NCI-H226 (cell line): ENCODE data around the gene PI4K2B.
"Not testable (repeated sequence)": the region's sequence is repeated elsewhere in the genome, so short reads cannot be mapped to it uniquely, and the experiment has no call there.

Experiments used
- DNase-seq: peaks from one replicate; pipeline ENCODE4 v3.0.0-alpha.2; 2015

The PI4K2B gene

GRCh38 chr4:25245181-25245580 is 11.3 kb downstream of the PI4K2B start:
- DNase-seq = no peak

- DNase-seq = no peak
These were observed 13.1 kb downstream of the PI4K2B start for GRCh38 chr4:25246680-25247611.

DNA sequence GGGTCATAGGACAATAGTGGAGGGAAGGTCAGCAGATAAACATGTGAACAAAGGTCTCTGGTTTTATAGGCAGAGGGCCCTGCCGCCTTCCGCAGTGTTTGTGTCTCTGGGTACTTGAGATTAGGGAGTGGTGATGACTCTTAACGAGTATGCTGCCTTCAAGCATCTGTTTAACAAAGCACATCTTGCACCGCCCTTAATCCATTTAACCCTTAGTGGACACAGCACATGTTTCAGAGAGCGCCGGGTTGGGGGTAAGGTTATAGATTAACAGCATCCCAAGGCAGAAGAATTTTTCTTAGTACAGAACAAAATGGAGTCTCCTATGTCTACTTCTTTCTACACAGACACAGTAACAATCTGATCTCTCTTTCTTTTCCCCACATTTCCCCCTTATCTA is 15.0 kb downstream of the PI4K2B start:
- not testable (repeated sequence) for DNase-seq

DNA sequence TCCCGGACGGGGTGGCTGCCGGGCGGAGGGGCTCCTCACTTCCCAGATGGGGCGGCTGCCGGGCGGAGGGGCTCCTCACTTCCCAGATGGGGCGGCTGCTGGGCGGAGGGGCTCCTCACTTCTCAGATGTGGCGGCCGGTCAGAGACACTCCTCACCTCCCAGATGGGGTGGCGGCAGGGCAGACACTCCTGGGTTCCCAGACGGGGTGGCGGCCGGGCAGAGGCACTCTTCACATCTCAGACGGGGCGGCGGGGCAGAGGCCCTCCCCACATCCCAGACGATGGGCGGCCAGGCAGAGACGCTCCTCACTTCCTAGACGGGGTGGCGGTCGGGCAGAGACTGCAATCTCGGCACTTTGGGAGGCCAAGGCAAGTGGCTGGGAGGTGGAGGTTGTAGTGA is 15.7 kb downstream of the PI4K2B start:
- DNase-seq = not testable (repeated sequence)

- no peak for DNase-seq
These were observed 18.6 kb downstream of the PI4K2B start for GRCh38 chr4:25252230-25253070.

GRCh38 chr4:25253071-25253445 is 19.2 kb downstream of the PI4K2B start:
- DNase-seq = no peak

DNA sequence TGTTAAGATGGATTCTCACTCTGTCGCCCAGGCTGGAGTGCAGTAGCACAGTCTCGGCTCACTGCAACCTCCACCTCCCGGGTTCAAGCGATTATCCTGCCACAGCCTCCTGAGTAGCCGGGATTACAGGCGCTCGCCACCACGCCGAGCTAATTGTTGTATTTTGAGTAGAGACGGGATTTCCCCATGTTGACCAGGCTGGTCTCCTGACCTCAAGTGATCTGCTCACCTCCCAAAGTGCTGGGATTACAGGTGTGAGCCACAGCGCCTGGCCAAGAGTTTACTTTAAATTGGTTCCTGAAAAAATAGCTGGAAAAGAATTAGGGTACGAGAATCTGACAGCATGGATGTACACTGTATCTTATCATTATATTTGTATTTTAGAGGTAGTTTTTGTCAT is 20.0 kb downstream of the PI4K2B start:
- not testable (repeated sequence) for DNase-seq

DNA sequence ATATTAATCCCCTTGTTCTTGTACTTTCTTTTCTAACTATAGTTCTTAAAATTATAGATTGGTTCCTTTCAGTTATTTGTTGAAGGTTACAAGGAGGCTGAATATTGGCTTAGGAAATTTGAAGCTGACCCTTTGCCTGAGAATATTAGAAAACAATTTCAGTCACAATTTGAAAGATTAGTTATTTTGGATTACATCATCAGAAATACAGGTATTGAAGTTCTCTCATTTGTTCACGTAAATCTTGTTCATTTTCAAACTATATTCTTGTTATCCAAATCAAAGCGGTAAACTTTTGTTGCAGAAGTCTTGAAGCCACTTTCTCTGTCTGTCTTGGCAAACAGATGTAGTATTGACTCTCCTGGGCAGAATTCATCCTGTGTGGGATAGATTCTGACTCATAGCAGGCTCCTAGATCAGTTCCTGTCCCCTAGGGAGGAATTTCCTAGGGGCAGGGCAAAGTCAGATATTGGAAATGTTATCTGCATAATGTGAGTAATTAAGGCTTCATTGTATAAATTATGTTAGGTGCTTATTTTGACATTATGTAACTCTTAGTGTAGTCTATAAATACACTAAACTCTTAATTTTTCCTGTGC is 25.2 kb downstream of the PI4K2B start:
- no peak for DNase-seq

DNA sequence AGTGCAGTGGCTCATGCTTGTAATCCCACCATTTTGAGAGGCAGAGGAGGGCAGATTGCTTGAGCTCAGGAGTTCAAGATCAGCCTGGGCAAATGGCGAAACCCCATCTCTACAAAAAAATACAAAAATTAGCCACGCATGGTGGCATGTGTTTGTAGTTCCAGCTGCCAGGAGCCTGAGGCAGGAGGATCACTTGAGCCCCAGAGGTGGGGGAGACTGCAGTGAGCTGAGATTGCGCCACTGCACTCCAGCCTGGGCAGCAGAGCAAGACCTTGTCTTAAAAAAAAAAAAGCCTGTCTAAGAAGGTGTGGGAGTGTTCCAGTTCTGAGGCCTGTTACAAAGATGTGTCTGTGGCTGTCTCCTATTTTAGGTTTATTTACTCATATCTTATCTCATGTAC is 38.0 kb downstream of the PI4K2B start:
- DNase-seq = no peak

GRCh38 chr4:25280210-25280609 is 46.4 kb downstream of the PI4K2B start:
- no peak for DNase-seq

- no peak for DNase-seq
These were observed 50.1 kb downstream of the PI4K2B start for GRCh38 chr4:25283948-25284347.

- DNase-seq = no peak
These were observed 50.6 kb downstream of the PI4K2B start for GRCh38 chr4:25284466-25284865.

- DNase-seq = peak; percentile 12
These were observed 56.7 kb downstream of the PI4K2B start for GRCh38 chr4:25290490-25291067.

DNA sequence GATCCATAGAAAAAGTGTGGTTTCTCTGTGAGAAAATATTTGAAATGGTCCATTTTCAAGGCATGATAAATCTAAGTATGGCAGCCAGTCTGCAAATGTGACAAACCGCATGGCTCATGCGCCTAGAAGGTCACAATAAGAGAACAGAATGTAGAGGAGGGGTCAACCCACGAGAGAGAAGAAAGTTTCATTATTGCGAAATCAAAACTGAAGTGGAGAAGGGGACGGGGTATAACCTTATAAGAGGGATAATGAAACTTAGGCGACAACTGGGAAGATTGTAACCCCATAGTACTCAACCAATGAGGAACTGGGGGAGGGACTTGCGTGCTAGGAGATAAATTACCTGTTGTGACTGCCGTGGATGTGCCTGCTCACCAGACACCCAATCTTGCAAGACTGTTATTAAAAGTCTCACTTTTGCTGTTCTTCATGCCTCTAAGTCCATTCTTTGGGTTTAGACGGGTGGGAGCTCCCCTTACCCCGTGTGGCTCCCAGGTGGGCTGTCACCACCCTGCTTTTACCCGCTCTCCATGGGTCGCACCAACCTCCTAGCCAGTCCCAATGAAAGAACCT is 57.4 kb downstream of the PI4K2B start:
- DNase-seq = no peak

DNA sequence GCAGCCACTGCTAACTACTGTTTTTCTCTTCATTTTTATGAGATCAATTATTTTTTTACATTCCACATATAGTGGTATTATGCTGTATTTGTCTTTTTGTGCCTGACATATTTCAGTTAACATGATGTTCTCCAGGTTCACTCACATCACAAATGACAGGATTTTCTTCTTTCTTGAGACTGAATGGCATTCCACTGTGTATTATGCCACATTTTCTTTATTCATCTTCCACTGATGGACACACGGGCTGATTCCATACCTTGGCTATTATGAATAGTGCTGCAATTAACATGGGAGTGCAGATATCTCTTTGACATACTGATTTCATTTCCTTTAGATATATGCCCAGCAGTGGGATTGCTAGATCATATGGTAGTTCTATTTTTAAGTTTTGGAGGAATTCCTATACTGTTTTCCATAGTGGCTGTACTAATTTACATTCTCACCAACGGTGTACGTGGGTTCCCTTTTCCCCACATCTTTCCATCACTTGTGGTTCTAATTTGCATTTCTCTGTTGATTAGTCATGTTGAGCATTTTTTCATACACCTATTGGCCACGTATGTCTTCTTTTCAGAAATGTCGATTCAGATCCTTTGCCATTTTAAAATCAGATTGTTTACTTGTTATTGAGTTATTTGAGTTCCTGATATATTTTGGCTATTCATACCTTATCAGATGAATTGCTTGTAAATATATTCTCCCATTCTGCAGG is 63.9 kb downstream of the PI4K2B start:
- no peak for DNase-seq

DNA sequence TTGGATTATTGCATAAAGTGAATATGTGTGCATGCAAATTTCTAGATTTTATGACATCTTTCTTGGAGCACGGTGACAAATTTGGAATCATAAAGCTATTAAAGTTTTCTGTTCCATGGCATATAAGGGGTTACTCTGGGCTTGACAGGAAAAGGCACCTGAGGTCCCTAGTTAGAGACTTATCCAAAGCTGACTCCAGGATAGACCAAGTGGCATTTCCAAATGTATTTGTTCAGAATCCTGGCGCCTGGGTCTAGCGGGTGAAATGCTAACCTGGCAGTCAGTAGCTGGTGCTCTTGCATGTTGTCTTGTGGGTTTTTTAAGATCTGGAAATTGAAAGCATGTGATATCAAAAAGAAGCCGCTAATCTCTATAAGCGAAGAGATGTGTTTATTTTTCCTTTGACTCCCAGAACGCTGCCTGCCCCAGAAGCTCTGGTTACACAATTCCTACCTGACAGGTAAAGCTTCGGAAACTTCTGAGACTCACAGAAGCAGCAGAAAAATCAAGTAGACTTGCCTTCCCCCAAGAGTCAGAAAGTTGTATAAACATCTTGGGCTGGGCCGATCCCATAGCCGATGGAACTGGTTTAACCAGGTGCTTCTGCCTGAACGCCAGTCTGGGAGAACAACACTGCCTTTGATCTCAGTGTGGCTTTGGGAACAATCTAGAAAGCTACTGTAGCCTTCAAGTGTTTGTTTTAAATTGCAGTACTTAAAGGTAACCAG is 65.8 kb downstream of the PI4K2B start:
- DNase-seq = no peak

GRCh38 chr4:25301471-25301870 is 67.6 kb downstream of the PI4K2B start:
- no peak for DNase-seq

- no peak for DNase-seq
These were observed 68.8 kb downstream of the PI4K2B start for GRCh38 chr4:25302626-25303025.

DNA sequence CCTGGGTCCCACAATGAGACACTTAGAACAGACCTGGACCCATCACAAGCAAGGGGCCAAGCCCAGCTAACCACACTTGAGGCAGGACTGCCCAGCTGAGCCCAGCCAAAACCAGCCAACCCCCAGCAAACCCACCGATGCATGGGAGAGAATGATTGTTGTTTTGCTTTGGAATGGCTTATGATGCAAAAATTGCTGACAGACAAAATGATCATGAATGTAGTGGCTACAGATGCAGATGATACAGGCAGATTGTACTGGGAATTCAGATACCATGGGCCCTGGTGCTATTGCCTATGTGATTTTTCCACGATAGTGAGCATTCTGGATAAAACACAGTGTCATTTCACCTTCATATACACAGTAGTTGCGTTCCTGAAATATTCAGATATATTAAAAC is 69.7 kb downstream of the PI4K2B start:
- DNase-seq = no peak

GRCh38 chr4:25306518-25307057 is 72.8 kb downstream of the PI4K2B start:
- no peak for DNase-seq

- no peak for DNase-seq
These were observed 73.8 kb downstream of the PI4K2B start for GRCh38 chr4:25307596-25307995.
